ENCODE data around the gene MTCL3.

Gene MTCL3

GRCh38 chr6:127547904-127548649, 28.9 kb upstream of the MTCL3 start:
- H3K27me3 ChIP-seq = peaks cover 0 to 18% (median 0%) of the 10 kb centered on the region in 9 donors
- DNase-seq (no peak), ATAC-seq (no peak)
- 63 to 76% (median 68%) methylated on average over 2 of the region's 2 CpGs for WGBS, 4 donors
- no peak overlapping the region for H3K27ac ChIP-seq
- H3K9me3 ChIP-seq = no peaks in the 10 kb centered on the region
- H3K36me3 ChIP-seq = no peaks in the 10 kb centered on the region
- TF ChIP-seq POLR2A (IDR thresholded peaks at IDR 0.05) = no peak
- peak in 2 of 12 donors; percentile 14 to 20 for TF ChIP-seq CTCF (IDR thresholded peaks at IDR 0.05)
- no peaks in the 10 kb centered on the region for H3K4me1 ChIP-seq
- no peak overlapping the region for H3K4me3 ChIP-seq
- intact Hi-C loops (cut with DNase I) = loop anchor here in 5 of 10 donors (5.0 to 10.0 kb wide), 3 partner anchors 81 to 243 kb away; no protein-coding TSS in a partner anchor

- Histone ChIP-seq H3K36me3 (no peaks in the 10 kb centered on the region), H3K4me1 (no peaks in the 10 kb centered on the region), H3K9me3 (no peaks in the 10 kb centered on the region), H3K27ac (no peak overlapping the region), H3K4me3 (no peak overlapping the region), H3K27me3 (peaks cover 0 to 18% (median 0%) of the 10 kb centered on the region in 9 donors)
- intact Hi-C loops (cut with DNase I) = loop anchor here in 5 of 10 donors (5.0 to 10.0 kb wide), 3 partner anchors 80 to 242 kb away; no protein-coding TSS in a partner anchor
- peak in 6 of 12 donors; percentile 5 to 21 (median 10) for TF ChIP-seq CTCF (IDR thresholded peaks at IDR 0.05)
- no peak for TF ChIP-seq POLR2A (IDR thresholded peaks at IDR 0.05)
- no peak for ATAC-seq
- WGBS, 4 donors = 5 to 53% (median 14%) methylated on average over 1 of the region's 1 CpG
- DNase-seq = no peak
Measured at GRCh38 chr6:127547215-127547614, 28.1 kb upstream of the MTCL3 start.

GRCh38 chr6:127539272-127539671, 20.1 kb upstream of the MTCL3 start:
- H3K27me3 ChIP-seq = peaks cover 0 to 23% (median 2%) of the 10 kb centered on the region in 9 donors
- H3K36me3 ChIP-seq = no peaks in the 10 kb centered on the region
- H3K4me1 ChIP-seq = no peaks in the 10 kb centered on the region
- DNase-seq (no peak), ATAC-seq (no peak)
- H3K9me3 ChIP-seq = no peaks in the 10 kb centered on the region
- TF ChIP-seq POLR2A (IDR thresholded peaks at IDR 0.05) (no peak), CTCF (IDR thresholded peaks at IDR 0.05) (peak; percentile 16 to 63 (median 34))
- no peak overlapping the region for H3K4me3 ChIP-seq
- H3K27ac ChIP-seq = no peak overlapping the region
- 44 to 58% (median 57%) methylated on average over 2 of the region's 2 CpGs for WGBS, 4 donors
- intact Hi-C loops (cut with DNase I) = loop anchor here in 5 of 10 donors (2.0 to 10.0 kb wide), 4 partner anchors 74 to 237 kb away; no protein-coding TSS in a partner anchor

- no peak for ATAC-seq
- Histone ChIP-seq H3K27me3 (peaks cover 0 to 26% (median 2%) of the 10 kb centered on the region in 9 donors), H3K4me1 (no peaks in the 10 kb centered on the region), H3K27ac (no peak overlapping the region), H3K4me3 (no peak overlapping the region), H3K36me3 (no peaks in the 10 kb centered on the region), H3K9me3 (no peaks in the 10 kb centered on the region)
- intact Hi-C loops (cut with DNase I) = loop anchor here in 5 of 10 donors (2.0 to 10.0 kb wide), 4 partner anchors 74 to 237 kb away; no protein-coding TSS in a partner anchor
- TF ChIP-seq CTCF (IDR thresholded peaks at IDR 0.05) (no peak), POLR2A (IDR thresholded peaks at IDR 0.05) (no peak)
- DNase-seq = no peak
- WGBS, 4 donors = 43 to 67% (median 54%) methylated on average over 2 of the region's 2 CpGs
Measured at GRCh38 chr6:127538750-127539264, 19.7 kb upstream of the MTCL3 start.

All from heart left ventricle (tissue), 16 donors.